Measurements from ENCODE around the gene KIAA0232. TPM values are rescaled to one million over a fixed set of nuclear protein-coding genes. Genes with fewer than 3 reads are reported as not detected.

Gene KIAA0232
- total RNA-seq, 6 experiments from 2014 or later = 12.0 to 23.8 (median 16.5) TPM

DNA sequence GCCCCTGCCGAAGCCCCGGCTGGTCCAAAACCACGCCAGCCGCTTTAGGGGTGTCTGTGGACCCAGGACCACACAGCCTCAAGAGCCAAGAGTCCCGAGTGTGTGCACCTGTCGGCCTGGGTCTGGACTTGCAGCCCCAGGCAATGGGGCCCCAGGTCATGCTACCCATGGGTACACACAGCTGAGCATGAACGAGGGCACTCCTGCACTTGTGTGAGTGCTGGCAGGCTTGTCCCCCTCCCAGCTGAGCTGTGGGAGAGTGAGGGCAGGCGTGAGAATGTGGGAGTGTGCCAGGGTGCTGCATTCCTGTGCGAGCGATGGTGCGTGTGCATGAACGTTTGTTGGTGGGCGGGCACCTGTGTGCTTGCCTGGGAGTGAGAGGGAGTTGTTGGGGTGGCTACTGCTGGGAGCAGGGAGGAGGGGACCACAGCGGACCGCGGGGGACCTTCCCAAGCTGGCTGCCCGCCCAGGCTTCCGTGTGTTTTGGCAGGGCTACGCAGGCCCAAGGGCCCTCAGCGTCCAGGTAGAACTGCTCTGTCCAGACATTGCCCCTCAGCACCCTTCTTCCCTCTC lies 35.7 kb upstream of the KIAA0232 start:
- TF ChIP-seq, protein P1, sequence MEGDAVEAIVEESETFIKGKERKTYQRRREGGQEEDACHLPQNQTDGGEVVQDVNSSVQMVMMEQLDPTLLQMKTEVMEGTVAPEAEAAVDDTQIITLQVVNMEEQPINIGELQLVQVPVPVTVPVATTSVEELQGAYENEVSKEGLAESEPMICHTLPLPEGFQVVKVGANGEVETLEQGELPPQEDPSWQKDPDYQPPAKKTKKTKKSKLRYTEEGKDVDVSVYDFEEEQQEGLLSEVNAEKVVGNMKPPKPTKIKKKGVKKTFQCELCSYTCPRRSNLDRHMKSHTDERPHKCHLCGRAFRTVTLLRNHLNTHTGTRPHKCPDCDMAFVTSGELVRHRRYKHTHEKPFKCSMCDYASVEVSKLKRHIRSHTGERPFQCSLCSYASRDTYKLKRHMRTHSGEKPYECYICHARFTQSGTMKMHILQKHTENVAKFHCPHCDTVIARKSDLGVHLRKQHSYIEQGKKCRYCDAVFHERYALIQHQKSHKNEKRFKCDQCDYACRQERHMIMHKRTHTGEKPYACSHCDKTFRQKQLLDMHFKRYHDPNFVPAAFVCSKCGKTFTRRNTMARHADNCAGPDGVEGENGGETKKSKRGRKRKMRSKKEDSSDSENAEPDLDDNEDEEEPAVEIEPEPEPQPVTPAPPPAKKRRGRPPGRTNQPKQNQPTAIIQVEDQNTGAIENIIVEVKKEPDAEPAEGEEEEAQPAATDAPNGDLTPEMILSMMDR (IDR thresholded peaks at IDR 0.05) = no peak
- no peak for TF ChIP-seq POLR2A (IDR thresholded peaks at IDR 0.05)
- Histone ChIP-seq H3K27me3 (no peaks in the 10 kb centered on the region), H3K4me3 (no peak overlapping the region), H3K27ac (peak overlapping the region in 2 of 3 donors; percentile 39 to 66), H3K36me3 (no peaks in the 10 kb centered on the region), H3K9me3 (no peaks in the 10 kb centered on the region), H3K4me1 (peaks cover 0 to 51% (median 26%) of the 10 kb centered on the region in 4 donors)
- ATAC-seq (peak; percentile 42 to 60 (median 50)), DNase-seq (peak; percentile 73 to 90 (median 86))
- WGBS (ENCODE audit: insufficient coverage, low coverage, low lambda C conversion rate, missing lambda C conversion rate) = 20% methylated on average over 6 of the region's 20 CpGs
- intact Hi-C loops (cut with DNase I) = no loop called here

DNA sequence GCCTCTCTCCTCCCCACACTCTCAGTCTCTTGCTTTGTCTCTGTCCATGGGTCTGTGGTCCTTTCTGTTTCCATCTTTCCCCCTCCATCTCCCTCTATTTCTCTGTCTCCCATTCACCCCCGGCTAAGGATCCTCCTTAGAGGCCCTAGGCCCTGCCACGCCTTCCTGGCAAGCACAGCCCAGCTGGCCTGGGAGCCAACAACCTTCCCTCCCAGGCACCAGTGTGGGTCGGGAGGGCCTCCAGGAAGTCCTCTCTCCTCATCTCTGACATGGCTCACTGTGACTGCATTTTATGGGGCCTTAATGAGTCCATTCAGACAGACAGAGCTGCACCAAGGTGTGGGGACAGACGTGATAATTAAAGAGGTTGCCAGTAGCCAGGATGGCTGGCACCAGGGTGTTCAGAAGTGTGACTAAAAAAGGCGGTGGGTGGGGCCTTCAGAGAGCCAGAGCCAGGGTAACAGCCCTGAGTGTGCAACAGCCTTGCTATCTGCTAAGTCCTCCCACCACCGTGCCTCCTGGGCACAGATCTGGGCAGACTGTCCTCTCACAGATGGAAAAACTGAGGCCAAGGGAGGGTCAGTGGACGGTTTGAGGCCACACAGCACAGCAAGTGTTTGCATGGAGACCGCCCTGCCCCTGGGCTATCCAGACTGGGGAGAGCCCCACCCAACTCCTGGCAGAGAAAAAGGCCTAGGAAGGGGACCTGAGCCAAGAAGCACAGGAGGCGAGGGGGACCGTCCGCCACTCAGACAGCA lies 35.1 kb upstream of the KIAA0232 start:
- WGBS (ENCODE audit: insufficient coverage, low coverage, low lambda C conversion rate, missing lambda C conversion rate) = 13% methylated on average over 4 of the region's 11 CpGs
- Histone ChIP-seq H3K27me3 (no peaks in the 10 kb centered on the region), H3K9me3 (no peaks in the 10 kb centered on the region), H3K36me3 (no peaks in the 10 kb centered on the region), H3K4me1 (peaks cover 0 to 57% (median 29%) of the 10 kb centered on the region in 4 donors), H3K4me3 (no peak overlapping the region), H3K27ac (peak overlapping the region in 2 of 3 donors; percentile 39 to 66)
- DNase-seq (peak; percentile 68 to 82 (median 79)), ATAC-seq (peak; percentile 36 to 50 (median 42))
- intact Hi-C loops (cut with DNase I) = no loop called here
- TF ChIP-seq, protein P1 (IDR thresholded peaks at IDR 0.05) = no peak
- no peak for TF ChIP-seq POLR2A (IDR thresholded peaks at IDR 0.05)

DNA sequence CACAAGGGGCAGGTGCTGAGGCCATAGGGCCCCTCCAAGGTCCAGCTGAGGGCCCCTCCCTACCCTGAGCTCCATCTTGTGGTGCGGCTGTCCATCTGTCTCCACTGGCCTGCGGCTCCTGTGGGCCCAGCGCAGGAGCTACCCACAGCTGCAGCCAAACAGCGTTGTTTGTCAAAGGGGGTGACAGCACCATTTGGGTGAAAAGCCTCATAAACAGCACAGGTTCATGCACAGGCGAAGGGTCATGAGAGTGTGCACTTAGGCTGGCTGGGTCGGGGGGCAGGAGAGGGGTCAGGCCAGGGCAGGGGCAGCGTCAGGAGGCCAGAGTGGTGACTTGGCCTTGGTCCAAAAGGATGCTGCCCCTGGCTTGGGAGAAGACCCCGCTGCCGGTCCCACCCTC lies 34.2 kb upstream of the KIAA0232 start:
- no peak overlapping the region for H3K4me3 ChIP-seq
- peaks cover 0 to 63% (median 32%) of the 10 kb centered on the region in 4 donors for H3K4me1 ChIP-seq
- ATAC-seq (no peak), DNase-seq (peak in 2 of 3 donors; percentile 13 to 54)
- no peak for TF ChIP-seq POLR2A (IDR thresholded peaks at IDR 0.05)
- TF ChIP-seq, protein P1 (IDR thresholded peaks at IDR 0.05) = no peak
- no peaks in the 10 kb centered on the region for H3K36me3 ChIP-seq
- 100% methylated on average over 3 of the region's 9 CpGs for WGBS (ENCODE audit: insufficient coverage, low coverage, low lambda C conversion rate, missing lambda C conversion rate)
- peak overlapping the region in 2 of 3 donors; percentile 66 to 72 for H3K27ac ChIP-seq
- no peaks in the 10 kb centered on the region for H3K27me3 ChIP-seq
- no peaks in the 10 kb centered on the region for H3K9me3 ChIP-seq
- intact Hi-C loops (cut with DNase I) = no loop called here

DNA sequence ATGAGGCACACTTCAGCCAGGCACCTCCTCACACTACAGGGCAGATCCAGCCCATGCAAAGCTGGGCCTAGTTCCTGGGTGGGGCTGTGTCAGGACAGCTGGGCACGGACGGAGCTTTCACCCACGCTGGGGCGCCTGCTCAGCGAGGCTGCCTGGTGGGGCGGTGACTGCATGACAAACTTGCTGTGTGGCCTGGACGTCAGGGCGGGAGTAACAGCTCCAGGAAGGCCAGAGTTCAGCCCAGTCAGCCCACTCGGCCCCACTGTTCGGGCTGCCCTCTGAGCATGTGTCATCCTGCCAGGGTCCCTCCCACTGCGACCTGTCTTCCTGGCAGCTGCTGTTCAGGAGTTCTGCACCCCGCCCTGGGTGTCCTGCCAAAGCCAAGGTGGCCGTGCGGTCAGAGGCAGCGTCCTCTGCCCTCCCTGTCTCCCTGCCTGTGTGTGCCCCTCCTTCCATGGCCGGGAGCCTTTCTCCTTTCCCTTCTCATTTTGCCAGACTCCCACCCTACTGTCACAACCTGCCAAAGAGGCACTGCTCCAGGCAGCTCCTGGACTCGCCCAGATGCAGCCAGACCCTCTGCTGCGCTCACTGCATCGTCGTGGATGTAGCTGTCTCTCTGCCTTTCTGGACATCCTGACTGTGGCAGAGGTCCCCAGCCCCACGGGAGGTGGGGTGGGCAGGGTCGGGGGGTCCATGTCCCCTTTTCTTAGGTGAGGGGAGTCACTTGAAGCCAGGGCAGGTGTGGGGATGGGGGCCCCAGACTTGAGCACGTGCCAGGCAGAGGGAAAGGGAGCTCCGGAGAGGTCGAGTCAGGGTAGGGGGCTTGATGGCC lies 33.0 kb upstream of the KIAA0232 start:
- intact Hi-C loops (cut with DNase I) = no loop called here
- peak overlapping the region in 2 of 3 donors; percentile 30 to 37 for H3K4me3 ChIP-seq
- peak; percentile 68 to 85 (median 78) for ATAC-seq
- H3K36me3 ChIP-seq = no peaks in the 10 kb centered on the region
- TF ChIP-seq, protein P1 (IDR thresholded peaks at IDR 0.05) = no peak
- peak; percentile 79 for TF ChIP-seq POLR2A (IDR thresholded peaks at IDR 0.05)
- H3K27ac ChIP-seq = peak overlapping the region; percentile 59 to 89 (median 75)
- H3K4me1 ChIP-seq = peaks cover 0 to 76% (median 36%) of the 10 kb centered on the region in 4 donors
- DNase-seq = peak; percentile 93 to 98 (median 98)
- H3K9me3 ChIP-seq = no peaks in the 10 kb centered on the region
- 22% methylated on average over 4 of the region's 25 CpGs for WGBS (ENCODE audit: insufficient coverage, low coverage, low lambda C conversion rate, missing lambda C conversion rate)
- H3K27me3 ChIP-seq = no peaks in the 10 kb centered on the region

All from right lobe of liver (tissue), 6 donors.